ENCODE data around the gene CCDC137.

CCDC137 gene

DNA sequence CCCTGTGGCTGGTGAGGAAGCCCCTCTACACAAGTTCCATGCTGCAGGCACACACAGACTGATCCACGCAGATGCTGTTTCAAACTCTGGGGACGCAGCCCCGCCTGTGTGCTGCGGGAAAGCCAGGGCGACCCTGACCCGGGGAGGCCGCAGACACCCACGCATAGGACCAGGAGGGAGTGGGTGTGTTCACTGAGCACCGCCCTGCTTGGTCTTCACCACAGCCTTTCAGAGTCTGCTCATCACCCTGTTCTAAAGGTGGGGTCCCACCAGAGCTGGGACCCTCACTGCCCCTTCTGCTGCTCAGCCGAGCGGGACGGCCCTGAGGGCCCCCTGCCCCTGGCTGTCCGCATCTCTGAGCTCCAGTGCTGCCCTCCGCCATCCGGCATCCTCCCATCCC, 22.0 kb upstream of the CCDC137 start:
- TF ChIP-seq CTCF (conservative IDR thresholded peaks at IDR 0.05; ENCODE audit: low read depth, low read length) = no peak
- Histone ChIP-seq H3K9ac (no peak overlapping the region), H3K27ac (no peak overlapping the region), H3K4me2 (no peak overlapping the region), H3K4me3 (IDR thresholded peaks at IDR 0.05; ENCODE audit: insufficient read depth, low read depth, low read length) (no peak overlapping the region), H2AFZ (ENCODE audit: low read depth) (no peak overlapping the region), H3K4me1 (ENCODE audit: low read depth, poor library complexity, severe bottlenecking) (no peaks in the 10 kb centered on the region), H3K36me3 (ENCODE audit: insufficient read depth) (no peaks in the 10 kb centered on the region), H4K20me1 (ENCODE audit: insufficient read depth) (no peaks in the 10 kb centered on the region), H3K79me2 (ENCODE audit: insufficient read depth, low read depth) (no peaks in the 10 kb centered on the region), H3K27me3 (ENCODE audit: insufficient read depth, low read depth) (no peaks in the 10 kb centered on the region)

DNA sequence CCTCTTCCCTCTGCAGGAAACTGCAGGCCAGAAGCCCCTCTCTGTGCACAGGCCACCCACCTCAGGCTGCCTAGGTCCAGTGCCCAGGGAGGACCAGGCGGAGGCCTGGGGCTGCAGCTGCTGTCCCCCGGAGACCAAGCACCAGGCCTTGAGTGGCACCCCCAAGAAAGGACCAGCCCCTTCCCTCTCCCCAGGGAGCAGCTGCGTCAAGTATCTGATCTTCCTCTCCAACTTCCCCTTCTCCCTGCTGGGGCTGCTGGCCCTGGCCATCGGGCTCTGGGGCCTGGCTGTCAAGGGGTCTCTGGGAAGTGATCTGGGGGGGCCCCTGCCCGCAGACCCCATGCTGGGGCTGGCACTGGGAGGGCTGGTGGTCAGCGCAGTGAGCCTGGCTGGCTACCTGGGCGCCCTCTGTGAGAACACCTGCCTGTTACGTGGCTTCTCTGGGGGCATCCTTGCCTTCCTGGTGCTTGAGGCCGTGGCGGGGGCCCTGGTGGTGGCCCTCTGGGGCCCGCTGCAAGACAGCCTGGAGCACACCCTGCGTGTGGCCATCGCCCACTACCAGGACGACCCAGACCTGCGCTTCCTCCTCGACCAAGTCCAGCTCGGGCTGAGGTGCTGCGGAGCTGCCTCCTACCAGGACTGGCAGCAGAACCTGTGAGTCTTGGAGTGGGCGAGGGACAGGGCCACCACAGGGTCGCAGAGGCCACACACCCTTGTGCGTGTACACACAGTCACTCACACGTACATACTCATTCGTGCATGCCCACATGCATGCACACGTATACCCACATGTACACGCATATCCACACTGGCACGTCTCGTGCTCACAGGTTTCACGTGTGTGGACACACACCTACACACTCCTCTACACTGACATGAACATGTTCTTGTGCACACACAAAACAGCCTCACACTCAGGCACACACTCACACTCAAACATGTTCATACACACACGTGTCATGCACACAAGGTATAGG, 21.3 kb upstream of the CCDC137 start:
- Histone ChIP-seq H3K27me3 (ENCODE audit: insufficient read depth, low read depth) (no peaks in the 10 kb centered on the region), H4K20me1 (ENCODE audit: insufficient read depth) (no peaks in the 10 kb centered on the region), H3K36me3 (ENCODE audit: insufficient read depth) (no peaks in the 10 kb centered on the region), H3K79me2 (ENCODE audit: insufficient read depth, low read depth) (no peaks in the 10 kb centered on the region), H3K4me2 (no peak overlapping the region), H3K27ac (no peak overlapping the region), H3K4me1 (ENCODE audit: low read depth, poor library complexity, severe bottlenecking) (no peaks in the 10 kb centered on the region), H2AFZ (ENCODE audit: low read depth) (no peak overlapping the region), H3K9ac (no peak overlapping the region), H3K4me3 (IDR thresholded peaks at IDR 0.05; ENCODE audit: insufficient read depth, low read depth, low read length) (no peak overlapping the region)
- no peak for TF ChIP-seq CTCF (conservative IDR thresholded peaks at IDR 0.05; ENCODE audit: low read depth, low read length)

DNA sequence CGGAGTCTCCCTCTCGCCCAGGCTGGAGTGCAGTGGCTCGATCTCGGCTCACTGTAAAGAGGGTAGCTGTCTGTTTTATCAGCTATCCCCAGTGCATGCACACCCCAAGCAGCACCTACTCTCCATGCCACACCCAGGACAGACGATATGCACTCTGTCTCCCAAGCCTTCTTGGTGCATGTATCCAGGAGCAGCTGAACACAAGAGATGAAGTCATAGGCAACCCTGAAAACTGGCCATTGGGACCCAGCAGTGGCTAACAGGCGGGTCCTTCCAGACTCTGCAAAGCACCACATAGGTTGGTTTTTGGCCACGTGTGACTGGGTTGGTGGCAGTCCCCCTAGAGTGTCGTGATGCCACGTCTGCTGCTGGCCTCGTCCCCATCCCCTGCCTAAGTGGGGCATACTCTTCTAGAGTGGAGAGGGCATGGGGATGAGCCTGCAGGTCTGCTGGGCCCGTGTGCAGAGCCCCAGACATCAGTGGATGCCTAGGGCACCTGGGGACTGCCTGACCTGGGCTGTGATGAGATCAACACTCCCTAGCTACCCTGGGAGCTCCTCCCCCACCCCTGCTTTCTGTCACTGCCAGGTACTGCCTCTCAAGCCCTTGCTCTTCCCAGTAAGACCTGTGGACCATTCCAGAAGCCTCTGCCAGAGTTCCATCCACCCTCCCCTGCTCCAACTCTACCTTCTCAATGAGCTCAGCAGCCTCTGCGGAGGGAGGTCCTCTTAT, 19.5 kb upstream of the CCDC137 start:
- Histone ChIP-seq H3K79me2 (ENCODE audit: insufficient read depth, low read depth) (no peaks in the 10 kb centered on the region), H3K27ac (no peak overlapping the region), H2AFZ (ENCODE audit: low read depth) (no peak overlapping the region), H3K4me1 (ENCODE audit: low read depth, poor library complexity, severe bottlenecking) (no peaks in the 10 kb centered on the region), H3K9ac (no peak overlapping the region), H3K36me3 (ENCODE audit: insufficient read depth) (no peaks in the 10 kb centered on the region), H3K4me2 (no peak overlapping the region), H3K4me3 (IDR thresholded peaks at IDR 0.05; ENCODE audit: insufficient read depth, low read depth, low read length) (no peak overlapping the region), H4K20me1 (ENCODE audit: insufficient read depth) (no peaks in the 10 kb centered on the region), H3K27me3 (ENCODE audit: insufficient read depth, low read depth) (no peaks in the 10 kb centered on the region)
- TF ChIP-seq CTCF (conservative IDR thresholded peaks at IDR 0.05; ENCODE audit: low read depth, low read length) = no peak

- H3K4me1 ChIP-seq (ENCODE audit: low read depth, poor library complexity, severe bottlenecking) = no peaks in the 10 kb centered on the region
- H3K27me3 ChIP-seq (ENCODE audit: insufficient read depth, low read depth) = no peaks in the 10 kb centered on the region
- no peak overlapping the region for H3K4me3 ChIP-seq (IDR thresholded peaks at IDR 0.05; ENCODE audit: insufficient read depth, low read depth, low read length)
- no peaks in the 10 kb centered on the region for H3K79me2 ChIP-seq (ENCODE audit: insufficient read depth, low read depth)
- H3K4me2 ChIP-seq = no peak overlapping the region
- H4K20me1 ChIP-seq (ENCODE audit: insufficient read depth) = no peaks in the 10 kb centered on the region
- no peaks in the 10 kb centered on the region for H3K36me3 ChIP-seq (ENCODE audit: insufficient read depth)
- no peak overlapping the region for H3K9ac ChIP-seq
- H3K27ac ChIP-seq = no peak overlapping the region
- H2AFZ ChIP-seq (ENCODE audit: low read depth) = no peak overlapping the region
- no peak for TF ChIP-seq CTCF (conservative IDR thresholded peaks at IDR 0.05; ENCODE audit: low read depth, low read length)
Observed at GRCh38 chr17:81647640-81648012, 18.9 kb upstream of the CCDC137 start.
